ENCODE data around the gene DDAH1.
"Not testable (repeated sequence)": the region's sequence is repeated elsewhere in the genome, so short reads cannot be mapped to it uniquely, and the experiment has no call there.

Gene DDAH1

GRCh38 chr1:85351202-85351828, 113.6 kb downstream of the DDAH1 start:
- Histone ChIP-seq H3K4me3 (ENCODE audit: low read depth in 1 of 2, low read length in 1 of 2) (no peak overlapping the region), H3K27me3 (no peaks in the 10 kb centered on the region), H3K9me3 (no peaks in the 10 kb centered on the region), H3K27ac (no peak overlapping the region), H3K4me1 (ENCODE audit: control insufficient read depth in 1 of 2, insufficient read depth in 1 of 2, low read depth in 1 of 2, low read length in 1 of 2) (no peaks in the 10 kb centered on the region), H3K36me3 (no peaks in the 10 kb centered on the region)
- TF ChIP-seq CTCF (IDR thresholded peaks at IDR 0.05) = no peak

GRCh38 chr1:85349224-85349623, 115.7 kb downstream of the DDAH1 start:
- no peak overlapping the region for H3K27ac ChIP-seq
- no peaks in the 10 kb centered on the region for H3K27me3 ChIP-seq
- H3K9me3 ChIP-seq = no peaks in the 10 kb centered on the region
- no peak for TF ChIP-seq CTCF (IDR thresholded peaks at IDR 0.05)
- H3K4me1 ChIP-seq (ENCODE audit: control insufficient read depth in 1 of 2, insufficient read depth in 1 of 2, low read depth in 1 of 2, low read length in 1 of 2) = no peaks in the 10 kb centered on the region
- no peak overlapping the region for H3K4me3 ChIP-seq (ENCODE audit: low read depth in 1 of 2, low read length in 1 of 2)
- no peaks in the 10 kb centered on the region for H3K36me3 ChIP-seq

- no peak overlapping the region for H3K4me3 ChIP-seq (ENCODE audit: low read depth in 1 of 2, low read length in 1 of 2)
- TF ChIP-seq CTCF (IDR thresholded peaks at IDR 0.05) = no peak
- H3K9me3 ChIP-seq = no peaks in the 10 kb centered on the region
- H3K36me3 ChIP-seq = no peaks in the 10 kb centered on the region
- H3K4me1 ChIP-seq (ENCODE audit: control insufficient read depth in 1 of 2, insufficient read depth in 1 of 2, low read depth in 1 of 2, low read length in 1 of 2) = no peaks in the 10 kb centered on the region
- H3K27ac ChIP-seq = no peak overlapping the region
- H3K27me3 ChIP-seq = no peaks in the 10 kb centered on the region
These were observed 117.1 kb downstream of the DDAH1 start for GRCh38 chr1:85347908-85348307.

- H3K27ac ChIP-seq; H3K27me3 ChIP-seq; H3K36me3 ChIP-seq; H3K9me3 ChIP-seq; H3K4me1 ChIP-seq (ENCODE audit: control insufficient read depth in 1 of 2, insufficient read depth in 1 of 2, low read depth in 1 of 2, low read length in 1 of 2); H3K4me3 ChIP-seq (ENCODE audit: low read depth in 1 of 2, low read length in 1 of 2): not testable (repeated sequence)
These were observed 117.7 kb downstream of the DDAH1 start for GRCh38 chr1:85347275-85347674.

- H3K27me3 ChIP-seq = no peaks in the 10 kb centered on the region
- H3K36me3 ChIP-seq = no peaks in the 10 kb centered on the region
- H3K9me3 ChIP-seq = no peaks in the 10 kb centered on the region
- no peaks in the 10 kb centered on the region for H3K4me1 ChIP-seq (ENCODE audit: control insufficient read depth in 1 of 2, insufficient read depth in 1 of 2, low read depth in 1 of 2, low read length in 1 of 2)
- H3K4me3 ChIP-seq (ENCODE audit: low read depth in 1 of 2, low read length in 1 of 2) = no peak overlapping the region
- H3K27ac ChIP-seq = no peak overlapping the region
- TF ChIP-seq CTCF (IDR thresholded peaks at IDR 0.05) = no peak
These were observed 120.7 kb downstream of the DDAH1 start for GRCh38 chr1:85344256-85344694.

GRCh38 chr1:85343612-85344255, 121.2 kb downstream of the DDAH1 start:
- no peaks in the 10 kb centered on the region for H3K9me3 ChIP-seq
- H3K27ac ChIP-seq = no peak overlapping the region
- no peaks in the 10 kb centered on the region for H3K4me1 ChIP-seq (ENCODE audit: control insufficient read depth in 1 of 2, insufficient read depth in 1 of 2, low read depth in 1 of 2, low read length in 1 of 2)
- no peak for TF ChIP-seq CTCF (IDR thresholded peaks at IDR 0.05)
- H3K36me3 ChIP-seq = no peaks in the 10 kb centered on the region
- H3K4me3 ChIP-seq (ENCODE audit: low read depth in 1 of 2, low read length in 1 of 2) = no peak overlapping the region
- no peaks in the 10 kb centered on the region for H3K27me3 ChIP-seq
